KBM-7 (cell line): Measurements from ENCODE around the gene CALM3.

ENCODE experiments used
- DNase-seq: peaks from one replicate; pipeline ENCODE4 v3.0.0-alpha.2; 2015
- in situ Hi-C: fragments of 300-500 bp; cut with MboI; formaldehyde crosslinking; loops from 2 replicates; pipeline ENCODE4 v1.14.3; 2020; ENCODE audit warnings: low sequenced_read_pairs, low pct_unique_long_range_greater_than_20kb, mixed read lengths

CALM3 gene

GRCh38 chr19:46596008-46596407 lies 5.1 kb upstream of the CALM3 start:
- no peak for DNase-seq
- in situ Hi-C loops, result no loop called here

- in situ Hi-C loops, result no loop called here
- no peak for DNase-seq
These were observed 2.7 kb upstream of the CALM3 start for GRCh38 chr19:46598372-46598917.

GRCh38 chr19:46599716-46600373 lies 1.3 kb upstream of the CALM3 start:
- no peak for DNase-seq
- in situ Hi-C loops, result no loop called here

- in situ Hi-C loops, result no loop called here
These were observed 479 bp upstream of the CALM3 start for GRCh38 chr19:46600384-46601317.

GRCh38 chr19:46602392-46603194 lies 1.5 kb downstream of the CALM3 start:
- in situ Hi-C loops, result no loop called here

More at GRCh38 chr19:46600384-46601317, 479 bp upstream of the CALM3 start:
- DNase-seq, result peak; percentile 98

GRCh38 chr19:46603195-46603637 lies 2.1 kb downstream of the CALM3 start:
- in situ Hi-C loops, result no loop called here
- DNase-seq, result no peak

More at GRCh38 chr19:46602392-46603194, 1.5 kb downstream of the CALM3 start:
- no peak for DNase-seq

- in situ Hi-C loops, result no loop called here
- no peak for DNase-seq
These were observed 2.7 kb downstream of the CALM3 start for GRCh38 chr19:46603752-46604231.

GRCh38 chr19:46604781-46605355 lies 3.7 kb downstream of the CALM3 start:
- in situ Hi-C loops, result no loop called here
- DNase-seq, result no peak

GRCh38 chr19:46605356-46605821 lies 4.3 kb downstream of the CALM3 start:
- in situ Hi-C loops, result no loop called here
- no peak for DNase-seq

- no peak for DNase-seq
- in situ Hi-C loops, result no loop called here
These were observed 4.9 kb downstream of the CALM3 start for GRCh38 chr19:46606019-46606418.

- in situ Hi-C loops, result no loop called here
- DNase-seq, result no peak
These were observed 5.7 kb downstream of the CALM3 start for GRCh38 chr19:46606681-46607447.

- no peak for DNase-seq
- in situ Hi-C loops, result no loop called here
These were observed 6.3 kb downstream of the CALM3 start for GRCh38 chr19:46607448-46607841.

GRCh38 chr19:46608178-46608577 lies 7.0 kb downstream of the CALM3 start:
- in situ Hi-C loops, result no loop called here
- DNase-seq, result no peak

- in situ Hi-C loops, result no loop called here
- DNase-seq, result no peak
These were observed 7.6 kb downstream of the CALM3 start for GRCh38 chr19:46608581-46609345.

GRCh38 chr19:46609511-46610412 lies 8.6 kb downstream of the CALM3 start:
- DNase-seq, result no peak
- in situ Hi-C loops, result no loop called here

- in situ Hi-C loops, result no loop called here
These were observed 9.3 kb downstream of the CALM3 start for GRCh38 chr19:46610413-46610775.

More at GRCh38 chr19:46610413-46610775, 9.3 kb downstream of the CALM3 start:
- no peak for DNase-seq
